Measurements from ENCODE around the gene GMCL2.

GMCL2 gene

GRCh38 chr5:178221282-178221681 lies 34.1 kb upstream of the GMCL2 start (continued):
- TF ChIP-seq PRDM10 (tag by site-specific recombination; IDR thresholded peaks at IDR 0.05) (no peak), HOXA7 (CRISPR knock-in tag; IDR thresholded peaks at IDR 0.05; ENCODE audit: borderline replicate concordance) (no peak)

GRCh38 chr5:178218827-178219226 lies 31.7 kb upstream of the GMCL2 start:
- TF ChIP-seq ZNF398 (tag by site-specific recombination; IDR thresholded peaks at IDR 0.05), result no peak
- TF ChIP-seq EGR2 (tag by site-specific recombination; IDR thresholded peaks at IDR 0.05; ENCODE audit: low read depth), result no peak
- no peak for TF ChIP-seq ZNF792 (tag by site-specific recombination; IDR thresholded peaks at IDR 0.05)
- no peak for TF ChIP-seq ZIC2 (tag by site-specific recombination; IDR thresholded peaks at IDR 0.05)
- peak; percentile 54; the same call in 1 of the 2 replicates for TF ChIP-seq PRDM6 (tag by site-specific recombination; IDR thresholded peaks at IDR 0.05)
- no peak for TF ChIP-seq ZNF133 (tag by site-specific recombination; IDR thresholded peaks at IDR 0.05)
- no peak for TF ChIP-seq TSHZ1 (tag by site-specific recombination; IDR thresholded peaks at IDR 0.05; ENCODE audit: borderline replicate concordance)
- TF ChIP-seq ZNF473 (tag by site-specific recombination; IDR thresholded peaks at IDR 0.05), result no peak
- no peak for TF ChIP-seq ZNF747 (tag by site-specific recombination; IDR thresholded peaks at IDR 0.05)
- POLR2A ChIA-PET, result no interaction called here
- H3K27ac ChIP-seq (ENCODE audit: extremely low read depth, low read depth, low read length), result no peak overlapping the region
- CTCF ChIA-PET, result interaction anchor here (0.8 kb wide), 1 partner anchor 11 kb away, joined by 3 read pairs; no protein-coding TSS in a partner anchor
- H3K4me1 ChIP-seq (ENCODE audit: control insufficient read depth, insufficient read depth, low read length), result no peaks in the 10 kb centered on the region
- H3K9me3 ChIP-seq (ENCODE audit: control insufficient read depth, insufficient read depth, low read depth, low read length), result no peaks in the 10 kb centered on the region
- H3K36me3 ChIP-seq (ENCODE audit: control insufficient read depth in 2 of 2, insufficient read depth in 1 of 2, low read length in 2 of 2), result peaks cover 35 to 78% of the 10 kb centered on the region in 2 experiments
- no peak overlapping the region for H3K4me3 ChIP-seq (ENCODE audit: low read depth, low read length)

- Histone ChIP-seq H3K4me3 (ENCODE audit: low read depth, low read length) (no peak overlapping the region), H3K36me3 (ENCODE audit: control insufficient read depth in 2 of 2, insufficient read depth in 1 of 2, low read length in 2 of 2) (peaks cover 35 to 78% of the 10 kb centered on the region in 2 experiments), H3K27ac (ENCODE audit: extremely low read depth, low read depth, low read length) (no peak overlapping the region), H3K4me1 (ENCODE audit: control insufficient read depth, insufficient read depth, low read length) (no peaks in the 10 kb centered on the region), H3K9me3 (ENCODE audit: control insufficient read depth, insufficient read depth, low read depth, low read length) (no peaks in the 10 kb centered on the region)
- ChIA-PET POLR2A (no interaction called here), CTCF (no interaction called here)
- TF ChIP-seq PBX3 (CRISPR knock-in tag; IDR thresholded peaks at IDR 0.05) (no peak), ZNF548 (tag by site-specific recombination; IDR thresholded peaks at IDR 0.05) (no peak), ZNF660 (tag by site-specific recombination; IDR thresholded peaks at IDR 0.05) (0 out of 2 replicates have a peak, but pooled peaks have one; percentile 23)
Observed at GRCh38 chr5:178218237-178218776, 31.1 kb upstream of the GMCL2 start.
